ENCODE data around the gene URAD. TPM values are rescaled to one million over a fixed set of nuclear protein-coding genes. Genes with fewer than 3 reads are reported as not detected.
"Not testable (repeated sequence)": the region's sequence is repeated elsewhere in the genome, so short reads cannot be mapped to it uniquely, and the experiment has no call there.

The URAD gene
- polyA plus RNA-seq, result not detected

DNA sequence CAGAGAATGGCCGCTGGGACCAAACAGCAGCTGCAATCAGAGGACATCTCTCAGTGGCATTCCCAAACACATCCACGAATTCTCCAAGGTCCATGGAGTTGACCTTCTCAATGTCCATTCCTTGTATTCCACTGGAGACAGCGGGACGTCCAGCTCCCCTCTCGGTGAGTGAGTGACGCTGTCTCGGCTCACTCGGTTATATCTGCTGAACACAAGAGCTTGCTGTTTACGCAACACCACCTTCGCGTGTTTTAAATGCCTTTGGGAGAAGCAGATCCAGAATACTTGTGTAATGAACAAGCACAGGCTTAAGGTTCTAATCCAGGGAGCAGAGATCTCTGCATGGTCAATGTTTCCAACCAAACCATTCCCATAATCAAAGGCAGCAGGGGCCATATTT, at the start of gene URAD:
Gene URAD (minus strand): TSS at position 174 of the 400 bp plus-strand sequence. CDS start 56 bp downstream, at position 118.
- DNase-seq, result no peak
- H3K4me3 Mint-ChIP-seq, result no peak within 1 kb of the TSS
- peaks cover 0 to 6% (median 0%) of the 10 kb centered on the region in 3 donors for H3K27me3 Mint-ChIP-seq (ENCODE audit: low read depth in 3 of 3)
- H3K36me3 Mint-ChIP-seq, result no peaks in the 10 kb centered on the region
- no peaks in the 10 kb centered on the region for H3K4me1 Mint-ChIP-seq
- no peak within 1 kb of the TSS for H3K27ac Mint-ChIP-seq
- H3K9me3 Mint-ChIP-seq, result no peaks in the 10 kb centered on the region

GRCh38 chr13:28037399-28037798, 48.9 kb upstream of the URAD start:
- Mint-ChIP-seq H3K36me3 (no peaks in the 10 kb centered on the region), H3K27ac (no peak overlapping the region), H3K4me1 (no peaks in the 10 kb centered on the region), H3K4me3 (no peak overlapping the region), H3K27me3 (ENCODE audit: low read depth in 3 of 3) (peaks cover under 1 to 6% (median 4%) of the 10 kb centered on the region in 3 donors), H3K9me3 (no peaks in the 10 kb centered on the region)
- no peak for DNase-seq

GRCh38 chr13:28035146-28035782, 46.8 kb upstream of the URAD start:
- Mint-ChIP-seq H3K4me1 (peaks cover 0 to 1% of the 10 kb centered on the region in 2 donors), H3K9me3 (peaks cover 0 to 4% (median 0%) of the 10 kb centered on the region in 6 donors), H3K36me3 (peaks cover 0 to 1% (median 0%) of the 10 kb centered on the region in 3 donors), H3K27me3 (ENCODE audit: low read depth in 3 of 3) (peaks cover 2 to 8% (median 7%) of the 10 kb centered on the region in 3 donors), H3K4me3 (no peak overlapping the region), H3K27ac (no peak overlapping the region)
- DNase-seq, result no peak

GRCh38 chr13:28033894-28034655, 45.6 kb upstream of the URAD start:
- no peak for DNase-seq
- peaks cover 2 to 14% (median 6%) of the 10 kb centered on the region in 3 donors for H3K27me3 Mint-ChIP-seq (ENCODE audit: low read depth in 3 of 3)
- no peak overlapping the region for H3K4me3 Mint-ChIP-seq
- H3K4me1 Mint-ChIP-seq, result peaks cover 0 to 1% of the 10 kb centered on the region in 2 donors
- H3K9me3 Mint-ChIP-seq, result peaks cover 0 to 4% (median 0%) of the 10 kb centered on the region in 6 donors
- H3K27ac Mint-ChIP-seq, result no peak overlapping the region
- peaks cover 0 to 3% (median 0%) of the 10 kb centered on the region in 3 donors for H3K36me3 Mint-ChIP-seq

- DNase-seq, H3K4me3 Mint-ChIP-seq, H3K9me3 Mint-ChIP-seq, H3K27ac Mint-ChIP-seq, H3K36me3 Mint-ChIP-seq, H3K4me1 Mint-ChIP-seq: not testable (repeated sequence)
- peaks cover 2 to 14% (median 6%) of the 10 kb centered on the region in 3 donors for H3K27me3 Mint-ChIP-seq (ENCODE audit: low read depth in 3 of 3)
These were observed 43.9 kb upstream of the URAD start for GRCh38 chr13:28032438-28032837.

DNA sequence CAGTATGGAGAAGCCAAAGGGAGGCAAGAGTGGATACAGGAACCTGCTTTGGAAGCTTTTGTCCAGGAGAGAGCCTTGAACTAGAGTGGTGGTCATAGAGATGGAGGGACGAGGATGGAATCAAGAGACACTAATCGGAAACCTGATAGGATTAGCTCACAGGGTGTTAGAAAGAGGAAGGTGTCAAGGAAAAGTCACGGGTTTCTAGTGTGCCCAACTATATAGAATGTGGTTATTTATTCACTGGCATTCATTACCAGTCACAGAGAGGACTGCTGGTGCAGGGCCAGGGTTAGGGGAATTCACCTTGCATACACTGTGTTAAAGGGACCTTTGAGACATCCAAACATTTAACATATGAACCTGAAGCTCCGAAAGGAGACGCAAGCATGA, 43.4 kb upstream of the URAD start:
- H3K27me3 Mint-ChIP-seq (ENCODE audit: low read depth in 3 of 3), result peaks cover 2 to 10% (median 6%) of the 10 kb centered on the region in 3 donors
- H3K27ac Mint-ChIP-seq, result peak overlapping the region in 2 of 6 donors; percentile 32 to 35
- DNase-seq, result no peak
- H3K4me3 Mint-ChIP-seq, result no peak overlapping the region
- H3K9me3 Mint-ChIP-seq, result peaks cover 0 to 4% (median 0%) of the 10 kb centered on the region in 6 donors
- peaks cover 0 to 1% of the 10 kb centered on the region in 2 donors for H3K4me1 Mint-ChIP-seq
- H3K36me3 Mint-ChIP-seq, result peaks cover 0 to 3% (median 0%) of the 10 kb centered on the region in 3 donors

DNA sequence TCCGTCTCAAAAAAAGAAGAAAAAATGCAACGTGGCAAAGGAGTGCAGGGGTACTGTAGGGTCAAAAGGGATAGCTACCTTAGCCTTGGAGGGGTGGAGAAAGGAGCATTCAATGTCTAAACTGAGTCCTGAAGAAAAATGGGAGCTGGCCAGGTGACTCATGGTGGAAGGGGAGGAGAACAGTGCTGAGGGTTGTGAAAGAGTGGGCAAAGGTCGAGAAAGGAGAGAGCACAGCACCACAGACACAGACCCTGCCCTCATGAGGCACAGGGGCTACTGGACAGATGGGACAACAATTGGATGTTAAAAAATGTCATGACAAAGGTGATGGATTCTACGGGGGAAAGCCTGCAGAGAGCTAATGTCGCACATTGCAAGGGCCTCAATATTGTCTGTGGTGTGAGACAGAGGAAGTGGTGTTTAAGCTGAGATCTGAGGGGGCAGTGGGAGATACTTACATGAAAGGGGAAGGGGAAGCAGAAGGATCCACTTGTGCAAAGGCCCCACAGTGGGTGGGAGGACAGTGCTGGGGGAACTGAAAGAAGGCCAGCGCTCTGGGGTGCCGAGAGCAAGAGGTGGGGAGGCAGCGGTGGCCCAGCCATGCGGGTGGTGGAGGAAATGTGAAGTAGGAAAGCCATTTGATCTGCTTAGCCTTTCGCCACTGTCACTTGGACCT, 42.9 kb upstream of the URAD start:
- H3K4me3 Mint-ChIP-seq, result peak overlapping the region in 1 of 5 donors; percentile 2
- H3K27ac Mint-ChIP-seq, result peak overlapping the region in 1 of 6 donors; percentile 32
- peaks cover 0 to 4% (median 0%) of the 10 kb centered on the region in 6 donors for H3K9me3 Mint-ChIP-seq
- peaks cover 2 to 10% (median 5%) of the 10 kb centered on the region in 3 donors for H3K27me3 Mint-ChIP-seq (ENCODE audit: low read depth in 3 of 3)
- DNase-seq, result peak in 2 of 3 donors; percentile 3 to 5
- peaks cover 0 to 1% of the 10 kb centered on the region in 2 donors for H3K4me1 Mint-ChIP-seq
- H3K36me3 Mint-ChIP-seq, result peaks cover 0 to 3% (median 0%) of the 10 kb centered on the region in 3 donors

- Mint-ChIP-seq H3K9me3 (peaks cover 0 to 4% (median 0%) of the 10 kb centered on the region in 6 donors), H3K4me3 (no peak overlapping the region), H3K4me1 (peaks cover 0 to 1% of the 10 kb centered on the region in 2 donors), H3K36me3 (peaks cover 0 to 3% (median 0%) of the 10 kb centered on the region in 3 donors), H3K27me3 (ENCODE audit: low read depth in 3 of 3) (peaks cover 2 to 10% (median 5%) of the 10 kb centered on the region in 3 donors), H3K27ac (no peak overlapping the region)
- DNase-seq, result no peak
These were observed 39.3 kb upstream of the URAD start for GRCh38 chr13:28027607-28028364.

GRCh38 chr13:28027071-28027470, 38.6 kb upstream of the URAD start:
- H3K27ac Mint-ChIP-seq, result no peak overlapping the region
- H3K4me3 Mint-ChIP-seq, result no peak overlapping the region
- peaks cover 0 to 3% (median 0%) of the 10 kb centered on the region in 3 donors for H3K36me3 Mint-ChIP-seq
- H3K27me3 Mint-ChIP-seq (ENCODE audit: low read depth in 3 of 3), result peaks cover 2 to 12% (median 3%) of the 10 kb centered on the region in 3 donors
- H3K9me3 Mint-ChIP-seq, result peaks cover 0 to 4% (median 0%) of the 10 kb centered on the region in 6 donors
- no peak for DNase-seq
- peaks cover 0 to 1% of the 10 kb centered on the region in 2 donors for H3K4me1 Mint-ChIP-seq

GRCh38 chr13:28026508-28026907, 38.0 kb upstream of the URAD start:
- DNase-seq, result no peak
- Mint-ChIP-seq H3K36me3 (peaks cover 0 to 3% (median 0%) of the 10 kb centered on the region in 3 donors), H3K9me3 (peaks cover 0 to 3% (median 0%) of the 10 kb centered on the region in 6 donors), H3K27me3 (ENCODE audit: low read depth in 3 of 3) (peaks cover 0 to 12% (median 3%) of the 10 kb centered on the region in 3 donors), H3K4me1 (peaks cover 0 to under 1% of the 10 kb centered on the region in 2 donors), H3K4me3 (no peak overlapping the region), H3K27ac (no peak overlapping the region)

GRCh38 chr13:28022848-28023518, 34.5 kb upstream of the URAD start:
- no peaks in the 10 kb centered on the region for H3K4me1 Mint-ChIP-seq
- DNase-seq, result no peak
- H3K27ac Mint-ChIP-seq, result no peak overlapping the region
- H3K36me3 Mint-ChIP-seq, result no peaks in the 10 kb centered on the region
- H3K9me3 Mint-ChIP-seq, result no peaks in the 10 kb centered on the region
- H3K4me3 Mint-ChIP-seq, result no peak overlapping the region
- peaks cover 2 to 4% (median 3%) of the 10 kb centered on the region in 3 donors for H3K27me3 Mint-ChIP-seq (ENCODE audit: low read depth in 3 of 3)

- Mint-ChIP-seq H3K27ac (no peak overlapping the region), H3K4me1 (no peaks in the 10 kb centered on the region), H3K27me3 (ENCODE audit: low read depth in 3 of 3) (peaks cover 0 to 16% (median 8%) of the 10 kb centered on the region in 3 donors), H3K4me3 (no peak overlapping the region), H3K36me3 (no peaks in the 10 kb centered on the region), H3K9me3 (no peaks in the 10 kb centered on the region)
- DNase-seq, result no peak
These were observed 25.8 kb upstream of the URAD start for GRCh38 chr13:28014301-28014700.

GRCh38 chr13:28013482-28013881, 25.0 kb upstream of the URAD start:
- Mint-ChIP-seq H3K36me3 (no peaks in the 10 kb centered on the region), H3K4me3 (no peak overlapping the region), H3K9me3 (no peaks in the 10 kb centered on the region), H3K4me1 (no peaks in the 10 kb centered on the region), H3K27ac (no peak overlapping the region), H3K27me3 (ENCODE audit: low read depth in 3 of 3) (peaks cover 0 to 13% (median 8%) of the 10 kb centered on the region in 3 donors)
- DNase-seq, result no peak

Measured in immature natural killer cell (primary cell).